Measurements from ENCODE around the gene CACNA1C.

- TF ChIP-seq CTCF (IDR thresholded peaks at IDR 0.05; ENCODE audit: borderline replicate concordance, extremely low read depth, low read length, poor library complexity, severe bottlenecking): no peak
- TF ChIP-seq EZH2 (IDR thresholded peaks at IDR 0.05; ENCODE audit: borderline replicate concordance, low read depth, low read length, severe bottlenecking): no peak
These were observed 324.3 kb downstream of the CACNA1C start for GRCh38 chr12:2376908-2377657.

Measured in DND-41 (cell line).